IPS-NIHi11 (cell line): ENCODE measurements around the gene ROCK2.

Source experiments
- DNase-seq: peaks from one replicate; pipeline ENCODE4 v3.0.0; 2012; ENCODE audit warnings: mixed read lengths, low spot score

ROCK2 gene

GRCh38 chr2:11309706-11310105, 34.7 kb downstream of the ROCK2 start:
- no peak for DNase-seq

- DNase-seq = no peak
Observed at GRCh38 chr2:11307764-11308415, 36.5 kb downstream of the ROCK2 start.

- no peak for DNase-seq
Observed at GRCh38 chr2:11305958-11306357, 38.5 kb downstream of the ROCK2 start.

GRCh38 chr2:11305338-11305737, 39.1 kb downstream of the ROCK2 start:
- DNase-seq = no peak

- no peak for DNase-seq
Observed at GRCh38 chr2:11304476-11304875, 40.0 kb downstream of the ROCK2 start.

GRCh38 chr2:11303290-11304013, 41.0 kb downstream of the ROCK2 start:
- DNase-seq = no peak

GRCh38 chr2:11299439-11299838, 45.0 kb downstream of the ROCK2 start:
- no peak for DNase-seq

GRCh38 chr2:11298592-11298991, 45.8 kb downstream of the ROCK2 start:
- DNase-seq = no peak

- DNase-seq = no peak
Observed at GRCh38 chr2:11296401-11296800, 48.0 kb downstream of the ROCK2 start.

GRCh38 chr2:11292464-11293255, 51.8 kb downstream of the ROCK2 start:
- DNase-seq = no peak

- no peak for DNase-seq
Observed at GRCh38 chr2:11290713-11291112, 53.7 kb downstream of the ROCK2 start.

- DNase-seq = no peak
Observed at GRCh38 chr2:11290211-11290610, 54.2 kb downstream of the ROCK2 start.

- peak; percentile 12 for DNase-seq
Observed at GRCh38 chr2:11288431-11288830, 56.0 kb downstream of the ROCK2 start.

GRCh38 chr2:11286749-11287148, 57.7 kb downstream of the ROCK2 start:
- no peak for DNase-seq

GRCh38 chr2:11286323-11286722, 58.1 kb downstream of the ROCK2 start:
- no peak for DNase-seq

- no peak for DNase-seq
Observed at GRCh38 chr2:11285499-11285898, 58.9 kb downstream of the ROCK2 start.

- no peak for DNase-seq
Observed at GRCh38 chr2:11281186-11281585, 63.2 kb downstream of the ROCK2 start.

GRCh38 chr2:11280713-11281112, 63.7 kb downstream of the ROCK2 start:
- DNase-seq = no peak

- DNase-seq = no peak
Observed at GRCh38 chr2:11279398-11279797, 65.0 kb downstream of the ROCK2 start.

GRCh38 chr2:11278219-11278618, 66.2 kb downstream of the ROCK2 start:
- no peak for DNase-seq

- no peak for DNase-seq
Observed at GRCh38 chr2:11275910-11276309, 68.5 kb downstream of the ROCK2 start.

GRCh38 chr2:11270891-11271290, 73.5 kb downstream of the ROCK2 start:
- no peak for DNase-seq

- no peak for DNase-seq
Observed at GRCh38 chr2:11267931-11268330, 76.5 kb downstream of the ROCK2 start.
